Sigmoid colon (tissue), 7 donors: ENCODE results near the gene ARHGAP9. TPM values are rescaled to one million over a fixed set of nuclear protein-coding genes. Genes with fewer than 3 reads are reported as not detected.

Experiments
- DNase-seq: peaks from one replicate; pipeline ENCODE4 v3.0.0-alpha.2; 2019
- H3K27ac ChIP-seq, 4 donors: fragments of 200-600 bp; sonication (generic); one replicate each; pipeline ENCODE4 v1.5.1; 2016 to 2019; ENCODE audit warnings: mild to moderate bottlenecking in 1 of 4
- H3K27me3 ChIP-seq, 3 donors: fragments of 200-600 bp; sonication (generic); one replicate each; pipeline ENCODE4 v1.5.1; 2019; ENCODE audit warnings: mild to moderate bottlenecking in 1 of 3
- H3K36me3 ChIP-seq, 4 donors: fragments of 200-600 bp; sonication (generic); one replicate each; pipeline ENCODE4 v1.5.1; 2016 to 2019
- H3K4me1 ChIP-seq, 4 donors: fragments of 200-600 bp; sonication (generic); one replicate each; pipeline ENCODE4 v1.5.1; 2017 to 2019
- H3K4me3 ChIP-seq, 4 donors: fragments of 200-600 bp; sonication (generic); one replicate each; pipeline ENCODE4 v1.5.1; 2017 to 2019; ENCODE audit warnings: mild to moderate bottlenecking in 2 of 4, moderate library complexity in 1 of 4
- H3K9me3 ChIP-seq, 4 donors: fragments of 200-600 bp in 3 of 4; sonication (generic) in 3 of 4; one replicate each; pipeline versions ENCODE4 v1.5.1 to v1.6.1; 2013 to 2019
- CTCF ChIP-seq, 4 experiments: fragments of 450-650 bp in 3 of 4; fragments of 200-600 bp in 1 of 4; IDR thresholded peaks; one replicate each; pipeline ENCODE4 v1.5.1; 2016 to 2019; ENCODE audit warnings: antibody characterized with exemption in 4 of 4, mild to moderate bottlenecking in 3 of 4, moderate library complexity in 2 of 4
- EP300 ChIP-seq, 4 donors: sonication (generic); formaldehyde crosslinking; IDR thresholded peaks; one replicate each; pipeline ENCODE4 v1.6.1; 2017; ENCODE audit warnings: antibody characterized with exemption in 4 of 4
- POLR2A ChIP-seq, 2 donors: fragments of 450-650 bp; IDR thresholded peaks; one replicate each; pipeline ENCODE4 v1.6.1; 2016; ENCODE audit warnings: antibody characterized with exemption in 2 of 2, mild to moderate bottlenecking in 2 of 2, moderate library complexity in 2 of 2
- POLR2AphosphoS5 ChIP-seq, 4 donors: sonication (generic); formaldehyde crosslinking; IDR thresholded peaks; one replicate each; pipeline ENCODE4 v1.6.1; 2017; ENCODE audit warnings: antibody characterized with exemption in 4 of 4
- WGBS, 2 donors: extraction: QIAGEN DNeasy Blood & Tissue Kit; methylation state at CpG; one replicate each; pipeline ENCODE4 v1.1.7; 2013; 5-methylcytosine and 5-hydroxymethylcytosine counted together
- intact Hi-C: fragments of 100-400 bp; cut with DNase I; formaldehyde crosslinking; loops from one replicate; pipeline ENCODE4 v1.15.1; 2023
- polyA plus RNA-seq, 3 donors: library from polyadenylated mRNA; stranded (reverse); fragments of 200-250 nt; gene quantifications; one replicate each; pipeline ENCODE4 v1.2.3, GENCODE V29; 2013
- total RNA-seq, 4 donors: library from RNA; depleted of rRNA; stranded (reverse); fragments of >200 nt; gene quantifications; one replicate each; pipeline ENCODE4 v1.1.0, GENCODE V29; 2016
- donor health status: healthy with polysubstance abuse.
- donor health status: Bipolar disorder and iron deficiency.
- donor health status: healthy.

The ARHGAP9 gene
- total and polyA plus RNA-seq, 7 donors, result 4.3 to 54.7 (median 6.6) TPM

DNA sequence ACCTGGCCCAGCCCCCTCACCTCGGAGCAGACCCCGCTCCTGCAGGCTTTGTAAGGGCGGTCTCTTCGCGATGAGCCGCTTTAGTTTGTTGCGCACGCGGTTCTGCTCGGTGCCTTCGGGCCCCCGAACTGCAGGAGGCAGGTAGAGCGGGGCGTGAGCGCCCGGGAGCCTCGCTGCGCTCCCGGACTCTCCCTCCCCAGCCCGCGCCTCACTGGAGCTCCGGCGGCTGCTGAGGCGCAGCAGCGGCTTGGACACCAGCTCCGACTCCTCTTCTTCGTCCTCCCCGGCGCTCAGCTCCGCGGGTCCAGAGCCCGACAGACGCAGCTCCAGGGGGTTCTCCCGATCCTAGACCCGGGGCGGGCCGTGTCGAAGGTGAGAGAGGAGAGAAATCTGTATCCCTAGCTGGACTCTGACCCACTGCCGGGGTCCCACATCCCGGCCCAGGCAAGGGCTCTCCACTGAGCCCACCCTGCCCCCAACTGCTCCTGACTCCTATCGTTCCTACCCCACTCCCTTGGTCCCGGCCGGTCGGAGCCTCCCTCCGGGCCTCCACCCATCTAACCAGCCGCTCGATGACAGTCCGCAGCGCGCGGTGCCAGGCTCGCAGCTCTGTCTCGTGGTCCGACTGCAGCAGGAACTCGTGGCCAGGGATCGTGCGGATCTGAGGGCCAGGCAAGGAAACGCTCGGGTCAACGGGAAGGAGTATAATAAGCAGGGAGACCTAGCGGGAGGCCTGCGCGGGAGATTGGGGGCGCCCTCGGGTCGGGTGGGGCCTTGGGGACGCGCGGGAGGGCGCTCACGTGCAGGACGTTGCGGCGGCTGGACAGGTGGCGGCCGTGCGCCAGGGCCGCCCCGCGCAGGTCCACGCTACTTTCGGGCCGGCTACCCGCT is 4.2 kb downstream of the ARHGAP9 start:
- WGBS, 2 donors, result 11 to 34% methylated on average over 84 of the region's 84 CpGs
- H3K4me1 ChIP-seq, result peaks cover 0 to 20% (median 17%) of the 10 kb centered on the region in 4 donors
- no peaks in the 10 kb centered on the region for H3K36me3 ChIP-seq
- peak; percentile 79 for DNase-seq
- no peaks in the 10 kb centered on the region for H3K9me3 ChIP-seq
- peaks cover 27 to 74% (median 44%) of the 10 kb centered on the region in 3 donors for H3K27me3 ChIP-seq
- H3K27ac ChIP-seq, result no peak overlapping the region
- no peak for TF ChIP-seq POLR2AphosphoS5 (IDR thresholded peaks at IDR 0.05)
- TF ChIP-seq CTCF (IDR thresholded peaks at IDR 0.05), result no peak
- TF ChIP-seq EP300 (IDR thresholded peaks at IDR 0.05), result no peak
- no peak for TF ChIP-seq POLR2A (IDR thresholded peaks at IDR 0.05)
- H3K4me3 ChIP-seq, result peak overlapping the region; percentile 14 to 47 (median 34)
- intact Hi-C loops, result no loop called here

GRCh38 chr12:57474862-57475261 is 4.8 kb downstream of the ARHGAP9 start:
- Histone ChIP-seq H3K27ac (no peak overlapping the region), H3K36me3 (no peaks in the 10 kb centered on the region), H3K9me3 (no peaks in the 10 kb centered on the region), H3K4me3 (peak overlapping the region in 2 of 4 donors; percentile 41 to 47), H3K4me1 (peaks cover 0 to 20% (median 17%) of the 10 kb centered on the region in 4 donors), H3K27me3 (peaks cover 27 to 77% (median 44%) of the 10 kb centered on the region in 3 donors)
- intact Hi-C loops, result no loop called here
- WGBS, 2 donors, result 20 to 77% methylated on average over 7 of the region's 7 CpGs
- DNase-seq, result no peak
- TF ChIP-seq CTCF (IDR thresholded peaks at IDR 0.05) (no peak), EP300 (IDR thresholded peaks at IDR 0.05) (no peak), POLR2AphosphoS5 (IDR thresholded peaks at IDR 0.05) (no peak), POLR2A (IDR thresholded peaks at IDR 0.05) (no peak)

DNA sequence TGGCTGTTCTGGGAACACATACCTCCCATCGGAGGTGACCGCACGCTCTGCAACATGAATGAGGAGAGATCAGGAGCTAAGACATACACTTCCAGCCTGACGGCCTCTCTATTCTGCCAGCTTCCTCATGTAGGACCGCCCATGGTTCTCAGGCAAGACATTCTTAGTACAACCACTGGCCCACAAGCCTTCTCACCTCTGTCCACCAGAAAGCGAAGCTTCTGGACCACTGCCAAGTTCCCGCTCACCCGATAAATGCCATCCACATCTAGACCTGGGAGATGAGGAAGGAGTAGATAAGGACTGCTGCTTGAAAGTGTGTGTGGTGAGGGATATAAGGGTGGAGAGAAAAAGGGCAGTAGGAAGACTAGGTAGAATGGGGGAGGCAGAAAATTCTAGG is 5.2 kb downstream of the ARHGAP9 start:
- Histone ChIP-seq H3K9me3 (no peaks in the 10 kb centered on the region), H3K27ac (no peak overlapping the region), H3K36me3 (no peaks in the 10 kb centered on the region), H3K4me1 (peaks cover 0 to 20% (median 17%) of the 10 kb centered on the region in 4 donors), H3K27me3 (peaks cover 27 to 81% (median 44%) of the 10 kb centered on the region in 3 donors), H3K4me3 (no peak overlapping the region)
- WGBS, 2 donors, result 60 to 82% methylated on average over 8 of the region's 8 CpGs
- TF ChIP-seq CTCF (IDR thresholded peaks at IDR 0.05) (no peak), EP300 (IDR thresholded peaks at IDR 0.05) (no peak), POLR2A (IDR thresholded peaks at IDR 0.05) (no peak), POLR2AphosphoS5 (IDR thresholded peaks at IDR 0.05) (no peak)
- intact Hi-C loops, result no loop called here
- no peak for DNase-seq

DNA sequence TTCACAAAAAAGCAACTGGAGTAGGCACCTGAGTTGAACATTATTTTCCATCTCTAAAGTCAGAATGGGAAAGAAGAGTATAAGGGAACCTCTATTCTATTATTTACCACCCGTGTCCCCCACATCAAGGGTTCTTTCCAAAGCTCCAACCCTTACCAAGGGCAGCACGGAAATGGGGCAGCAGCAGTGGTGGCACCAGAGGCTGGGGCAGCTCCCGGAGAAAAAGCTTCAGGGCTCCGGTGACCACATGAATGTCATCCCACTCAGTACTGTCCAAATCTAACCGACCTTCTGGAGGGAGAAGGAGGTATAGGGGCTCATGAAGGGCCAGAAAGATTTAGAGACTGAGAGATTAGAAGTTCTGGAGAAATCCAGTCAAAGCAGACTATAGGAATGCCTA is 5.8 kb downstream of the ARHGAP9 start:
- intact Hi-C loops, result no loop called here
- no peak overlapping the region for H3K27ac ChIP-seq
- H3K9me3 ChIP-seq, result no peaks in the 10 kb centered on the region
- no peak overlapping the region for H3K4me3 ChIP-seq
- DNase-seq, result no peak
- no peaks in the 10 kb centered on the region for H3K36me3 ChIP-seq
- WGBS, 2 donors, result 86 to 91% methylated on average over 5 of the region's 5 CpGs
- peaks cover 27 to 84% (median 44%) of the 10 kb centered on the region in 3 donors for H3K27me3 ChIP-seq
- H3K4me1 ChIP-seq, result peaks cover 0 to 20% (median 17%) of the 10 kb centered on the region in 4 donors
- TF ChIP-seq POLR2A (IDR thresholded peaks at IDR 0.05) (no peak), POLR2AphosphoS5 (IDR thresholded peaks at IDR 0.05) (no peak), CTCF (IDR thresholded peaks at IDR 0.05) (no peak), EP300 (IDR thresholded peaks at IDR 0.05) (no peak)
